ENCODE results near the gene CASTOR2.

CASTOR2 gene

DNA sequence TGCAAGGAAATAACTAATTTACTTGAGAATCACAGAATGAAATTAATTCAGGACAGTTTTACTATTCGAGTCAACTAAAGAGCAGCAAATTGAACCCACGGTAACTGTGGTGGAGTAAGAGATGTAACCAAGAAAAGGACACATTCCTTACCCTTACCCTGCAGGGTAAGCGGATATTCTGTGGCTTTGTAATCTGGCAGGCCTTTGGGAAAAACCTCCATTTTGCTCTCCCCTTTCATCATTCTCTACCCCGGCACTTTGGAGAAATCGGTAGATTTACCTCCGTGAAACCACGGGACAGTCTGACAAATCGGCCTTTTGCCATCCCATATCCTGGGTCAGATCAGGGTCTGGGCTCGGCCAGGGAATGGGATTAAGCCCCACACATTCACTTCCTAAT is 90.7 kb downstream of the CASTOR2 start:
- ATAC-seq: peak; percentile 10; the same call in 1 of the 3 replicates
- TF ChIP-seq RARB (CRISPR knock-in tag; IDR thresholded peaks at IDR 0.05): no peak
- no peak for TF ChIP-seq BACH2 (CRISPR knock-in tag; IDR thresholded peaks at IDR 0.05; ENCODE audit: borderline replicate concordance)
- no peak for TF ChIP-seq ZFP30 (CRISPR knock-in tag; IDR thresholded peaks at IDR 0.05)
- no peak for TF ChIP-seq ZC3H10 (CRISPR knock-in tag; IDR thresholded peaks at IDR 0.05)

- peak; percentile 80 for ATAC-seq
Measured at GRCh38 chr7:75055830-75056772, 91.6 kb downstream of the CASTOR2 start.

DNA sequence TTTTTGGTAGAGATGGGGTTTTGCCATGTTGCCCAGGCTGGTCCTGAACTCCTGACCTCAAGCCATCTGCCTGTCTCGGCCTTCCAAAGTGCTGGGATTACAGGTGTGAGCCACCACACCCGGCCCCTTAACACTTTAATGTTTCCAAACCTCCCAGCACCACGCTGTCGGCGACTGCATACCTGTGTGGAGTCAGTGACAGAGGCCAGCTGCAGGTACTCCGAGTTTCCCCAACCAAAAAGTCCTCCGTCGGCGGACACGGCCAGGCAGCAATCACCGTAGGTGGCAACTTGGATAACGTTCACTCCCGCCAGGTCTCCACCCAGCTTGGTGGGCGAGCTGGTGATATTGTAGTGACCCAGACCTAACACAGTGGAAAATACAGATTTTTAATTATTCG is 93.9 kb downstream of the CASTOR2 start:
- no peak for TF ChIP-seq OSR1 (CRISPR knock-in tag; IDR thresholded peaks at IDR 0.05)
- TF ChIP-seq SNAI2 (CRISPR knock-in tag; IDR thresholded peaks at IDR 0.05): no peak
- TF ChIP-seq CSRNP3 (CRISPR knock-in tag; IDR thresholded peaks at IDR 0.05): no peak
- no peak for TF ChIP-seq PPARA (CRISPR knock-in tag; IDR thresholded peaks at IDR 0.05; ENCODE audit: borderline replicate concordance)
- TF ChIP-seq ZFP30 (CRISPR knock-in tag; IDR thresholded peaks at IDR 0.05): no peak
- no peak for TF ChIP-seq ZNF565 (CRISPR knock-in tag; conservative IDR thresholded peaks at IDR 0.05; ENCODE audit: low read depth)
- TF ChIP-seq ESRRG (CRISPR knock-in tag; IDR thresholded peaks at IDR 0.05): no peak
- no peak for TF ChIP-seq TCF4 (CRISPR knock-in tag; IDR thresholded peaks at IDR 0.05; ENCODE audit: borderline replicate concordance)
- TF ChIP-seq, protein P1, sequence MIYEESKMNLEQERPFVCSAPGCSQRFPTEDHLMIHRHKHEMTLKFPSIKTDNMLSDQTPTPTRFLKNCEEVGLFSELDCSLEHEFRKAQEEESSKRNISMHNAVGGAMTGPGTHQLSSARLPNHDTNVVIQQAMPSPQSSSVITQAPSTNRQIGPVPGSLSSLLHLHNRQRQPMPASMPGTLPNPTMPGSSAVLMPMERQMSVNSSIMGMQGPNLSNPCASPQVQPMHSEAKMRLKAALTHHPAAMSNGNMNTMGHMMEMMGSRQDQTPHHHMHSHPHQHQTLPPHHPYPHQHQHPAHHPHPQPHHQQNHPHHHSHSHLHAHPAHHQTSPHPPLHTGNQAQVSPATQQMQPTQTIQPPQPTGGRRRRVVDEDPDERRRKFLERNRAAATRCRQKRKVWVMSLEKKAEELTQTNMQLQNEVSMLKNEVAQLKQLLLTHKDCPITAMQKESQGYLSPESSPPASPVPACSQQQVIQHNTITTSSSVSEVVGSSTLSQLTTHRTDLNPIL (CRISPR knock-in tag; IDR thresholded peaks at IDR 0.05; ENCODE audit: low read depth): no peak
- no peak for ATAC-seq

More at GRCh38 chr7:75055830-75056772, 91.6 kb downstream of the CASTOR2 start:
- no peak for TF ChIP-seq TSHZ2 (CRISPR knock-in tag; IDR thresholded peaks at IDR 0.05)
- TF ChIP-seq ISL1 (CRISPR knock-in tag; IDR thresholded peaks at IDR 0.05): no peak
- TF ChIP-seq ARNTL (CRISPR knock-in tag; IDR thresholded peaks at IDR 0.05; ENCODE audit: borderline replicate concordance, low read depth): no peak

DNA sequence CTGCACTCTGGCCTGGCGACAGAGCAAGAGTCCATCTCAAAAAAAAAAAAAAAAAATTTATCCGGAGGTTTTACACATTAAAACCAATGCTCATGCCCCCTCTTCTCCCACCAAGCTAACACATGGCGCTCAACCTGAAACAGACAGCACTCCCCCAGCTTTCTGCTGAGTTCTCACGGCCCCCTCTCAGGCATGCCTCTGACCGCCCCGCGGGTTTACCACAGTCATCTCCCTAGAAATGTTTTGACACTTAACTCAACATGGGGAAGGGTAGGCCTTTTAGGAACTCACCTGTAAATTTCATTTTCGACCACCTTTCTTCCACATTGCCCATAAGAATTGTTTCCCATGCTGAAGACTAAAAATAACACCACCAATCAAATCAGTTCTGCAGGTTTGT is 99.8 kb downstream of the CASTOR2 start:
- ATAC-seq: no peak
- TF ChIP-seq ZNF8 (CRISPR knock-in tag; IDR thresholded peaks at IDR 0.05): no peak
- no peak for TF ChIP-seq CSDC2 (CRISPR knock-in tag; IDR thresholded peaks at IDR 0.05)
- TF ChIP-seq BACH2 (CRISPR knock-in tag; IDR thresholded peaks at IDR 0.05; ENCODE audit: borderline replicate concordance): no peak
- TF ChIP-seq ARNTL (CRISPR knock-in tag; IDR thresholded peaks at IDR 0.05; ENCODE audit: borderline replicate concordance, low read depth): no peak
- no peak for TF ChIP-seq ZNF565 (CRISPR knock-in tag; conservative IDR thresholded peaks at IDR 0.05; ENCODE audit: low read depth)
- no peak for TF ChIP-seq OSR1 (CRISPR knock-in tag; IDR thresholded peaks at IDR 0.05)
- TF ChIP-seq, protein P2, sequence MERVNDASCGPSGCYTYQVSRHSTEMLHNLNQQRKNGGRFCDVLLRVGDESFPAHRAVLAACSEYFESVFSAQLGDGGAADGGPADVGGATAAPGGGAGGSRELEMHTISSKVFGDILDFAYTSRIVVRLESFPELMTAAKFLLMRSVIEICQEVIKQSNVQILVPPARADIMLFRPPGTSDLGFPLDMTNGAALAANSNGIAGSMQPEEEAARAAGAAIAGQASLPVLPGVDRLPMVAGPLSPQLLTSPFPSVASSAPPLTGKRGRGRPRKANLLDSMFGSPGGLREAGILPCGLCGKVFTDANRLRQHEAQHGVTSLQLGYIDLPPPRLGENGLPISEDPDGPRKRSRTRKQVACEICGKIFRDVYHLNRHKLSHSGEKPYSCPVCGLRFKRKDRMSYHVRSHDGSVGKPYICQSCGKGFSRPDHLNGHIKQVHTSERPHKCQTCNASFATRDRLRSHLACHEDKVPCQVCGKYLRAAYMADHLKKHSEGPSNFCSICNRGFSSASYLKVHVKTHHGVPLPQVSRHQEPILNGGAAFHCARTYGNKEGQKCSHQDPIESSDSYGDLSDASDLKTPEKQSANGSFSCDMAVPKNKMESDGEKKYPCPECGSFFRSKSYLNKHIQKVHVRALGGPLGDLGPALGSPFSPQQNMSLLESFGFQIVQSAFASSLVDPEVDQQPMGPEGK (CRISPR knock-in tag; IDR thresholded peaks at IDR 0.05; ENCODE audit: borderline replicate concordance): no peak
- no peak for TF ChIP-seq TSHZ2 (CRISPR knock-in tag; IDR thresholded peaks at IDR 0.05)
- TF ChIP-seq PPARA (CRISPR knock-in tag; IDR thresholded peaks at IDR 0.05; ENCODE audit: borderline replicate concordance): no peak
- no peak for TF ChIP-seq GLIS3 (CRISPR knock-in tag; IDR thresholded peaks at IDR 0.05)
- TF ChIP-seq TCF4 (CRISPR knock-in tag; IDR thresholded peaks at IDR 0.05; ENCODE audit: borderline replicate concordance): no peak
- no peak for TF ChIP-seq SNAI2 (CRISPR knock-in tag; IDR thresholded peaks at IDR 0.05)
- TF ChIP-seq CSRNP3 (CRISPR knock-in tag; IDR thresholded peaks at IDR 0.05): no peak
- TF ChIP-seq, protein P1 (CRISPR knock-in tag; IDR thresholded peaks at IDR 0.05; ENCODE audit: low read depth): no peak
